HepG2 (cell line): ENCODE data around the gene FTCD. TPM values are rescaled to one million over a fixed set of nuclear protein-coding genes. Genes with fewer than 3 reads are reported as not detected.
A peak's percentile ranks its signal among the peaks of the same experiment; 100 is the strongest.

Experiments
- ATAC-seq: fragments of 200-7000 bp; cut with Tn5 transposase; 3 replicates; pipeline ENCODE4 v1.9.1; 2020; ENCODE audit warnings: mild to moderate bottlenecking, moderate library complexity
- BruUV-seq: library from RNA; stranded (reverse); fragments of 400-500 nt; replicated peaks from 2 replicates; lab custom pipeline; 2021; lab: Mats Ljungman, UMichigan
- CTCF ChIA-PET: fragments of 300-600 bp; formaldehyde crosslinking; extraction: SDS; loops from one replicate; lab custom pipeline; 2021; ENCODE audit warnings: low total read pairs, inconsistent platforms, low intra/inter-chr PET ratio; lab: Yijun Ruan, JAX
- POLR2A ChIA-PET: fragments of 350-600 bp; sonication (Branson Sonifier 250); formaldehyde crosslinking; loops from one replicate; lab custom pipeline; 2020; ENCODE audit warnings: antibody characterized with exemption, inconsistent platforms; lab: Yijun Ruan, JAX
- DNase-seq: peaks from one replicate; pipeline ENCODE4 v3.0.0-alpha.2; 2015; ENCODE audit warnings: low spot score
- FAIRE-seq: peaks from 3 replicates; lab custom pipeline; 2011; peaks lifted over from hg19 to GRCh38; lab: Jason Lieb, UNC
- H2AFZ ChIP-seq: one replicate; pipeline ENCODE4 v1.6.1; 2011; ENCODE audit warnings: low read length, inconsistent platforms
- H3K27ac ChIP-seq: fragments of 300-600 bp; 3 replicates; pipeline ENCODE4 v1.8.0; 2011; ENCODE audit warnings: mixed run types, mild to moderate bottlenecking, mixed read lengths, low read length, inconsistent platforms; ENCODE audit not compliant: insufficient read depth; ENCODE audit errors: extremely low read length
- H3K27me3 ChIP-seq, 2 experiments: fragments of 200-600 bp in 1 of 2; 2 replicates in 1 of 2; 3 replicates in 1 of 2; pipeline versions ENCODE4 v1.6.0 to v1.8.0; 2011; ENCODE audit warnings: low read length in 2 of 2, mild to moderate bottlenecking in 2 of 2, moderate library complexity in 2 of 2, inconsistent platforms in 1 of 2; ENCODE audit not compliant: insufficient read depth in 2 of 2, control insufficient read depth in 1 of 2
- H3K36me3 ChIP-seq, 2 experiments: fragments of 200-600 bp in 1 of 2; replicated peaks in 1 of 2; 2 replicates in 1 of 2; 3 replicates in 1 of 2; pipeline versions ENCODE4 v1.5.1 to v1.8.0; 2011; ENCODE audit warnings: low read length in 2 of 2, inconsistent platforms in 1 of 2; ENCODE audit not compliant: insufficient read depth in 2 of 2, control insufficient read depth in 1 of 2
- H3K4me1 ChIP-seq: 2 replicates; pipeline ENCODE4 v1.5.1; 2012; ENCODE audit warnings: low read length, inconsistent platforms; ENCODE audit not compliant: insufficient read depth
- H3K4me2 ChIP-seq: 2 replicates; pipeline ENCODE4 v1.6.0; 2011; ENCODE audit warnings: low read depth, low read length, inconsistent platforms
- H3K4me3 ChIP-seq, 3 experiments: fragments of 200-600 bp in 1 of 3; sonication (generic), shearing (Covaris generic) in 1 of 3; replicated peaks in 1 of 3; 2 replicates each; pipeline ENCODE4 v1.5.1; 2011 to 2016; ENCODE audit warnings: low read length in 3 of 3, inconsistent platforms in 2 of 3, low read depth in 2 of 3, mild to moderate bottlenecking in 2 of 3, control low read depth in 1 of 3, mixed read lengths in 1 of 3; ENCODE audit not compliant: insufficient read depth in 1 of 3
- H3K79me2 ChIP-seq: one replicate; pipeline ENCODE4 v1.6.1; 2011; ENCODE audit warnings: low read length, inconsistent platforms; ENCODE audit not compliant: insufficient read depth
- H3K9ac ChIP-seq: 2 replicates; pipeline ENCODE4 v1.6.0; 2011; ENCODE audit warnings: mild to moderate bottlenecking, low read depth, low read length, inconsistent platforms; ENCODE audit not compliant: insufficient read depth
- H3K9me3 ChIP-seq: 2 replicates; pipeline ENCODE4 v1.5.1; 2012; ENCODE audit warnings: mild to moderate bottlenecking, low read length
- H4K20me1 ChIP-seq: 2 replicates; pipeline ENCODE4 v1.6.0; 2011; ENCODE audit warnings: inconsistent platforms, mild to moderate bottlenecking, low read length, moderate library complexity; ENCODE audit not compliant: insufficient read depth
- MED8 ChIP-seq: sonication (generic); formaldehyde crosslinking; IDR thresholded peaks from 2 replicates; pipeline ENCODE4 v1.8.1; 2023; ENCODE audit warnings: mild to moderate bottlenecking, missing genetic modification reagents; ENCODE audit not compliant: insufficient replicate concordance
- MEIS1 ChIP-seq: sonication (generic); formaldehyde crosslinking; IDR thresholded peaks from 2 replicates; pipeline ENCODE4 v1.9.0; 2021; ENCODE audit warnings: mild to moderate bottlenecking, missing genetic modification reagents, moderate library complexity, borderline replicate concordance
- MTF1 ChIP-seq: sonication (generic); formaldehyde crosslinking; IDR thresholded peaks from 2 replicates; pipeline ENCODE4 v1.5.0; 2020; ENCODE audit warnings: missing genetic modification reagents
- NFIC ChIP-seq: IDR thresholded peaks from 2 replicates; pipeline ENCODE4 v1.6.1; 2012; ENCODE audit warnings: mild to moderate bottlenecking, low read length, inconsistent platforms
- NR2F1 ChIP-seq, 2 experiments: fragments of 450-650 bp in 1 of 2; formaldehyde crosslinking in 1 of 2; IDR thresholded peaks; 2 replicates each; pipeline versions ENCODE4 v1.5.0 to v1.6.1; 2016 to 2020; ENCODE audit warnings: mild to moderate bottlenecking in 1 of 2, missing compliant biosample characterization in 1 of 2, missing genetic modification reagents in 1 of 2, moderate library complexity in 1 of 2
- SP140L ChIP-seq: sonication (generic); formaldehyde crosslinking; IDR thresholded peaks from 2 replicates; pipeline ENCODE4 v1.4.0; 2020; ENCODE audit warnings: missing genetic modification reagents, borderline replicate concordance
- ZFP90 ChIP-seq: sonication (generic); formaldehyde crosslinking; IDR thresholded peaks from 2 replicates; pipeline ENCODE4 v1.8.0; 2022; ENCODE audit warnings: missing genetic modification reagents, mild to moderate bottlenecking, inconsistent platforms, borderline replicate concordance
- ZNF251 ChIP-seq: sonication (generic); formaldehyde crosslinking; IDR thresholded peaks from 2 replicates; pipeline ENCODE4 v1.9.0; 2021; ENCODE audit warnings: mild to moderate bottlenecking, missing genetic modification reagents
- ZNF326 ChIP-seq: sonication (generic); formaldehyde crosslinking; IDR thresholded peaks from 2 replicates; pipeline ENCODE4 v1.4.0; 2020; ENCODE audit warnings: missing genetic modification reagents, borderline replicate concordance
- ZNF891 ChIP-seq: sonication (generic); formaldehyde crosslinking; IDR thresholded peaks from 2 replicates; pipeline ENCODE4 v1.5.0; 2020; ENCODE audit warnings: mild to moderate bottlenecking, missing genetic modification reagents
- WGBS: methylation state at CpG from one replicate; pipeline ENCODE4 v1.1.6; 2017; ENCODE audit warnings: low lambda C conversion rate; 5-methylcytosine and 5-hydroxymethylcytosine counted together
- in situ Hi-C: cut with HindIII; loops from 2 replicates; pipeline ENCODE4 v1.10.0; 2017; ENCODE audit warnings: low pct_unique_long_range_greater_than_20kb; ENCODE audit not compliant: extremely low pct_ligation_motif_present
- intact Hi-C: fragments of 100-400 bp; cut with micrococcal nuclease; formaldehyde crosslinking; loops from one replicate; pipeline ENCODE4 v1.10.0; 2022; ENCODE audit not compliant: unreplicated experiment
- polyA plus RNA-seq, 8 experiments: library from polyadenylated mRNA; depleted of rRNA in 3 of 8; stranded (reverse) in 7 of 8; unstranded in 1 of 8; fragments of >200 nt; fragmentation: Illumina TruSeq in 4 of 8; extraction: Trizol in 4 of 8; gene quantifications; 2 replicates each; pipeline versions ENCODE4 v1.2.1 to v1.2.3, GENCODE V29; 2011 to 2016; ENCODE audit warnings: low read depth in 4 of 8, missing spikeins in 1 of 8, mixed read lengths in 1 of 8; ENCODE audit not compliant: insufficient read depth in 1 of 8
- total RNA-seq, 5 experiments: library from RNA; depleted of rRNA; stranded (reverse); fragments of >200 nt; fragmentation: Illumina TruSeq; extraction: Trizol; gene quantifications; 2 replicates each; pipeline ENCODE4 v1.2.3, GENCODE V29; 2016; ENCODE audit warnings: low read depth in 1 of 5
- TF ChIP-seq, protein P1 (sequence below): sonication (generic); formaldehyde crosslinking; IDR thresholded peaks from 2 replicates; pipeline ENCODE4 v1.4.0; 2020; ENCODE audit warnings: mild to moderate bottlenecking, missing genetic modification reagents
- TF ChIP-seq, protein P2 (sequence below): IDR thresholded peaks from 2 replicates; pipeline ENCODE4 v1.6.1; 2016; ENCODE audit warnings: mild to moderate bottlenecking, missing biosample characterization, missing genetic modification reagents
- TF ChIP-seq, protein P3 (sequence below): sonication (generic); formaldehyde crosslinking; conservative IDR thresholded peaks from 2 replicates; pipeline ENCODE4 v1.8.0; 2022; ENCODE audit warnings: low read depth, missing genetic modification reagents

Gene FTCD
- total and polyA plus RNA-seq, 2 of the 13 experiments (the other 11 are each of a cell fraction or from before 2014, with no cell fraction given): 75.7 to 105 TPM

DNA sequence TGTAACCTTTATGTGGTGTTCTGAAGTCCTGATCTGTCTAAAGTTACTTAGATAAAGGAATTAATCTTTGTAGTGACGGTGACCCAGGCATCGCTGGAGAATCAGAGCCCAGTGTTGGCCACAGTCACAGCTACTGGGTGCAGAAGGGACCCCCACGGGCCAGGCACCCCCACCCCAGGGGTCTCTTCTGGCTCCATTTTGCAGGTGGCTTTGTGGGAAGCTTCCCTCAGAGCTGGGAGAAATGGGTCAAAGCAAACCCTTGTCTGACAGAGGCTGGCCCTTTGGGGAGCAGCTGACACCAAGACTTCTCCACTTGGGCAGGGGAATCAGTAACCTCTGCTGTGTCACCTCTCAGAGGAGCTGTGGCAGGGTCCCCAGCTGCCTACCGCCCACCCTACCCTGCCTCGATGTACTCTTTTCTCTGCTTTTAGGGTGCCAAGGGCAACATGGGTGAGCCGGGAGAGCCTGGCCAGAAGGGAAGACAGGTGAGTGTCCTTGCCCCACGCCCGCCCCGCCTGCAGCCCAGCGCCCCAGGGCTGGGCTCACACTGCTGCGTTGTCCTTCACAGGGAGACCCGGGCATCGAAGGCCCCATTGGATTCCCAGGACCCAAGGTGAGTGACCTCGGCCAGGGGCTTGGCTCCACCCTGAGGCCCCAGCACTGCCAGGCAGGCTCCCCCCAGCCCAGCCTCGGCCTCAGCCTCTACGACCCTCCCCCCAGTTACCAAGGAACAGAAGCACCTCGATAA lies 39.8 kb downstream of the FTCD start:
- ChIA-PET CTCF (no interaction called here), POLR2A (no interaction called here)
- Histone ChIP-seq H3K9me3 (peaks cover 5% of the 10 kb centered on the region; the same call in 1 of the 2 replicates), H4K20me1 (no peaks in the 10 kb centered on the region), H3K4me1 (no peaks in the 10 kb centered on the region), H3K4me3 (no peak overlapping the region), H3K9ac (no peak overlapping the region), H2AFZ (no peak overlapping the region), H3K27me3 (peaks cover 4 to 30% of the 10 kb centered on the region in 2 experiments; a peak in 3 of 5 replicates), H3K4me2 (no peak overlapping the region), H3K36me3 (no peaks in the 10 kb centered on the region), H3K79me2 (no peaks in the 10 kb centered on the region), H3K27ac (no peak overlapping the region)
- no peak for TF ChIP-seq ZNF251 (CRISPR knock-in tag)
- TF ChIP-seq, protein P1, sequence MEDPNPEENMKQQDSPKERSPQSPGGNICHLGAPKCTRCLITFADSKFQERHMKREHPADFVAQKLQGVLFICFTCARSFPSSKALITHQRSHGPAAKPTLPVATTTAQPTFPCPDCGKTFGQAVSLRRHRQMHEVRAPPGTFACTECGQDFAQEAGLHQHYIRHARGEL (CRISPR knock-in tag): no peak
- TF ChIP-seq, protein P2, sequence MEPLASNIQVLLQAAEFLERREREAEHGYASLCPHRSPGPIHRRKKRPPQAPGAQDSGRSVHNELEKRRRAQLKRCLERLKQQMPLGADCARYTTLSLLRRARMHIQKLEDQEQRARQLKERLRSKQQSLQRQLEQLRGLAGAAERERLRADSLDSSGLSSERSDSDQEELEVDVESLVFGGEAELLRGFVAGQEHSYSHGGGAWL: no peak
- TF ChIP-seq SP140L (CRISPR knock-in tag): no peak
- FAIRE-seq (no peak), DNase-seq (no peak), ATAC-seq (no peak)
- no TSS peak for BruUV-seq
- intact Hi-C loops (no loop called here), in situ Hi-C loops (no loop called here)
- 63% methylated on average over 8 of the region's 17 CpGs for WGBS

DNA sequence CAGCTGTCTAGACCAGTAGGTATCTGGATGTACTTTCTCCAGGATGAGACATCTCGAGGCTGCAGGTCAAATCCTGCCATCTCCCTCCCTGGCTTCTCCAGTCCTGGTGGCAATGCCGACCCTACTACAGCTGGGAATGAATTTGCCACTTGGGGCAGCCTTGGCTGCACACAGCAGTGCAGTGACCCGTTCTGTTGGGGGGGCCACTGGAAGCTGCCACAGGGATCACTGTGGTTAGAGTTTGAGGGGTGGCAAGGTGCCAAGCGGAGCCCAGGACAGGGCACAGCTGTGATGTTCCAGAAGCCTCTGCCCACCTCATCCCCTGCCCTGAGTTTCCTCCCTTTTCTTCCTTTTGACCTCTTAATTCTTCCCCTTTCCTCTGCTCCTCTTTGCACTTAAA lies 40.4 kb downstream of the FTCD start:
- in situ Hi-C loops (no loop called here), intact Hi-C loops (no loop called here)
- WGBS: 43% methylated on average over 4 of the region's 4 CpGs
- Histone ChIP-seq H3K79me2 (no peaks in the 10 kb centered on the region), H3K4me1 (no peaks in the 10 kb centered on the region), H2AFZ (no peak overlapping the region), H3K4me2 (no peak overlapping the region), H3K36me3 (no peaks in the 10 kb centered on the region), H3K27ac (no peak overlapping the region), H3K27me3 (peaks cover 4 to 35% of the 10 kb centered on the region in 2 experiments; a peak in 3 of 5 replicates), H3K9me3 (peaks cover 5% of the 10 kb centered on the region; the same call in 1 of the 2 replicates), H4K20me1 (no peaks in the 10 kb centered on the region), H3K9ac (no peak overlapping the region), H3K4me3 (no peak overlapping the region)
- no peak for FAIRE-seq
- CTCF ChIA-PET: no interaction called here
- no TSS peak for BruUV-seq
- POLR2A ChIA-PET: no interaction called here
- no peak for ATAC-seq
- TF ChIP-seq ZFP90 (peak; percentile 100), MED8 (CRISPR knock-in tag) (no peak), ZNF326 (no peak), NR2F1 (CRISPR knock-in tag; IDR thresholded peaks at IDR 0.05) (no peak), MTF1 (CRISPR knock-in tag) (no peak), ZNF891 (CRISPR knock-in tag) (no peak), NFIC (no peak), MEIS1 (CRISPR knock-in tag) (no peak)
- TF ChIP-seq, protein P3, sequence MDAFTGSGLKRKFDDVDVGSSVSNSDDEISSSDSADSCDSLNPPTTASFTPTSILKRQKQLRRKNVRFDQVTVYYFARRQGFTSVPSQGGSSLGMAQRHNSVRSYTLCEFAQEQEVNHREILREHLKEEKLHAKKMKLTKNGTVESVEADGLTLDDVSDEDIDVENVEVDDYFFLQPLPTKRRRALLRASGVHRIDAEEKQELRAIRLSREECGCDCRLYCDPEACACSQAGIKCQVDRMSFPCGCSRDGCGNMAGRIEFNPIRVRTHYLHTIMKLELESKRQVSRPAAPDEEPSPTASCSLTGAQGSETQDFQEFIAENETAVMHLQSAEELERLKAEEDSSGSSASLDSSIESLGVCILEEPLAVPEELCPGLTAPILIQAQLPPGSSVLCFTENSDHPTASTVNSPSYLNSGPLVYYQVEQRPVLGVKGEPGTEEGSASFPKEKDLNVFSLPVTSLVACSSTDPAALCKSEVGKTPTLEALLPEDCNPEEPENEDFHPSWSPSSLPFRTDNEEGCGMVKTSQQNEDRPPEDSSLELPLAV: no peak
- DNase-seq: no peak
